H1 (cell line): ENCODE measurements around the gene GRIK1. TPM values are rescaled to one million over a fixed set of nuclear protein-coding genes. Genes with fewer than 3 reads are reported as not detected.

Experiments used
- CTCF ChIA-PET: fragments of 300-600 bp; sonication (Branson Sonifier 250); formaldehyde crosslinking; loops from one replicate; lab custom pipeline; 2021; ENCODE audit not compliant: partially characterized antibody; lab: Charles Lee
- POLR2A ChIA-PET: fragments of 300-600 bp; sonication (Branson Sonifier 250); formaldehyde crosslinking; loops from one replicate; lab custom pipeline; 2021; ENCODE audit warnings: inconsistent platforms; ENCODE audit not compliant: partially characterized antibody; lab: Charles Lee
- DNase-seq, 2 experiments: peaks; one replicate each; pipeline versions ENCODE4 v3.0.0 to v3.0.0-alpha.2; 2010 to 2022; ENCODE audit warnings: low spot score in 2 of 2, low read depth in 1 of 2, mixed read lengths in 1 of 2
- FAIRE-seq: peaks from 2 replicates; lab custom pipeline; 2011; peaks lifted over from hg19 to GRCh38; lab: Jason Lieb, UNC
- H2AFZ ChIP-seq: 2 replicates; pipeline ENCODE4 v1.8.1; 2012; ENCODE audit warnings: low read length, inconsistent platforms
- H2AK5ac ChIP-seq: 2 replicates; pipeline ENCODE4 v1.6.1; 2013; ENCODE audit warnings: low read depth, low read length
- H2BK120ac ChIP-seq: replicated peaks from 2 replicates; pipeline ENCODE3; 2013; ENCODE audit warnings: low read depth, low read length, inconsistent platforms
- H2BK12ac ChIP-seq: 2 replicates; pipeline ENCODE4 v1.6.1; 2013; ENCODE audit warnings: low read depth, low read length
- H2BK15ac ChIP-seq: 2 replicates; pipeline ENCODE4 v1.6.1; 2013; ENCODE audit warnings: low read length
- H2BK20ac ChIP-seq: 2 replicates; pipeline ENCODE4 v1.6.1; 2013; ENCODE audit warnings: low read length
- H2BK5ac ChIP-seq: 2 replicates; pipeline ENCODE4 v1.6.1; 2013; ENCODE audit warnings: low read depth, low read length
- H3K14ac ChIP-seq: 2 replicates; pipeline ENCODE4 v1.6.1; 2013; ENCODE audit warnings: inconsistent platforms; ENCODE audit not compliant: insufficient read length
- H3K18ac ChIP-seq: 2 replicates; pipeline ENCODE4 v1.6.1; 2013; ENCODE audit warnings: low read length; ENCODE audit errors: extremely low read depth
- H3K23ac ChIP-seq: 2 replicates; pipeline ENCODE4 v1.6.1; 2013; ENCODE audit warnings: inconsistent platforms; ENCODE audit not compliant: insufficient read length
- H3K23me2 ChIP-seq: 2 replicates; pipeline ENCODE4 v1.6.1; 2013; ENCODE audit warnings: low read depth, low read length
- H3K27ac ChIP-seq: 2 replicates; pipeline ENCODE4 v1.6.1; 2011; ENCODE audit warnings: low read depth, low read length, inconsistent platforms
- H3K27me3 ChIP-seq, 4 experiments: replicated peaks in 1 of 4; 1 replicate in 1 of 4; 2 replicates in 3 of 4; pipeline versions ENCODE4 v1.6.1 to v1.8.1; 2011 to 2013; ENCODE audit warnings: low read length in 3 of 4, mild to moderate bottlenecking in 3 of 4, inconsistent platforms in 2 of 4, mixed read lengths in 2 of 4, moderate library complexity in 1 of 4; ENCODE audit not compliant: control insufficient read depth in 3 of 4, insufficient read depth in 3 of 4; ENCODE audit errors: extremely low read depth in 1 of 4
- H3K36me3 ChIP-seq, 4 experiments: 2 replicates each; pipeline versions ENCODE4 v1.6.1 to v1.8.1; 2011 to 2013; ENCODE audit warnings: mild to moderate bottlenecking in 4 of 4, low read length in 3 of 4, moderate library complexity in 2 of 4, control low read depth in 1 of 4, inconsistent platforms in 1 of 4; ENCODE audit not compliant: insufficient read depth in 4 of 4, control insufficient read depth in 2 of 4
- H3K4ac ChIP-seq: replicated peaks from 2 replicates; pipeline ENCODE3; 2013; ENCODE audit warnings: low read length, low read depth, mixed read lengths, inconsistent platforms; ENCODE audit not compliant: insufficient read length
- H3K4me1 ChIP-seq, 4 experiments: replicated peaks in 1 of 4; 1 replicate in 1 of 4; 2 replicates in 3 of 4; pipeline versions ENCODE4 v1.6.1 to v1.8.1; 2011 to 2013; ENCODE audit warnings: low read length in 3 of 4, inconsistent platforms in 2 of 4, mixed read lengths in 1 of 4; ENCODE audit not compliant: insufficient read depth in 4 of 4, control insufficient read depth in 3 of 4
- H3K4me2 ChIP-seq, 2 experiments: 2 replicates each; pipeline versions ENCODE4 v1.6.1 to v1.8.1; 2011 to 2013; ENCODE audit warnings: low read depth in 2 of 2, low read length in 2 of 2, control low read depth in 1 of 2, inconsistent platforms in 1 of 2, mild to moderate bottlenecking in 1 of 2; ENCODE audit not compliant: insufficient read depth in 1 of 2
- H3K4me3 ChIP-seq, 4 experiments: fragments of 200-600, 300-600 bp in 1 of 4; sonication (generic), shearing (Covaris generic), sonication (Bioruptor Twin) in 1 of 4; 2 replicates each; pipeline versions ENCODE4 v1.5.1 to v1.8.1; 2011 to 2016; ENCODE audit warnings: low read length in 4 of 4, low read depth in 3 of 4, control low read depth in 2 of 4, inconsistent platforms in 2 of 4, mild to moderate bottlenecking in 2 of 4, mixed read lengths in 1 of 4, moderate library complexity in 1 of 4; ENCODE audit not compliant: insufficient read depth in 2 of 4; ENCODE audit errors: extremely low read depth in 1 of 4
- H3K56ac ChIP-seq: replicated peaks from 2 replicates; pipeline ENCODE3; 2013; ENCODE audit warnings: low read depth, mild to moderate bottlenecking, mixed read lengths, low read length, inconsistent platforms; ENCODE audit not compliant: insufficient read length
- H3K79me1 ChIP-seq: 2 replicates; pipeline ENCODE4 v1.6.1; 2013; ENCODE audit warnings: low read depth, low read length, control low read depth
- H3K79me2 ChIP-seq, 2 experiments: 2 replicates each; pipeline versions ENCODE4 v1.6.1 to v1.8.1; 2012 to 2013; ENCODE audit warnings: low read length in 2 of 2, mild to moderate bottlenecking in 2 of 2, inconsistent platforms in 1 of 2; ENCODE audit not compliant: insufficient read depth in 2 of 2, control insufficient read depth in 1 of 2
- H3K9ac ChIP-seq, 4 experiments: replicated peaks in 1 of 4; 1 replicate in 1 of 4; 2 replicates in 3 of 4; pipeline versions ENCODE4 v1.6.1 to v1.8.1; 2011 to 2013; ENCODE audit warnings: low read depth in 3 of 4, low read length in 3 of 4, control low read depth in 2 of 4, mild to moderate bottlenecking in 2 of 4, moderate library complexity in 2 of 4, inconsistent platforms in 1 of 4; ENCODE audit errors: extremely low read depth in 1 of 4
- H3K9me3 ChIP-seq, 2 experiments: 2 replicates each; pipeline versions ENCODE4 v1.6.1 to v1.8.1; 2012 to 2013; ENCODE audit warnings: mild to moderate bottlenecking in 2 of 2, moderate library complexity in 2 of 2, control low read depth in 1 of 2, inconsistent platforms in 1 of 2, low read depth in 1 of 2, low read length in 1 of 2, mixed read lengths in 1 of 2; ENCODE audit not compliant: insufficient read depth in 2 of 2
- H4K20me1 ChIP-seq, 2 experiments: replicated peaks in 1 of 2; 2 replicates each; pipeline versions ENCODE3 to v1.8.1; 2011 to 2013; ENCODE audit warnings: inconsistent platforms in 2 of 2, low read length in 2 of 2, mild to moderate bottlenecking in 1 of 2; ENCODE audit not compliant: insufficient read depth in 2 of 2, control insufficient read depth in 1 of 2
- H4K5ac ChIP-seq: 2 replicates; pipeline ENCODE4 v1.6.1; 2013; ENCODE audit warnings: low read length, low read depth, mixed read lengths, inconsistent platforms; ENCODE audit not compliant: insufficient read length
- H4K8ac ChIP-seq: 2 replicates; pipeline ENCODE4 v1.8.0; 2013; ENCODE audit warnings: mild to moderate bottlenecking, moderate library complexity, low read length, inconsistent platforms; ENCODE audit not compliant: insufficient read depth; ENCODE audit errors: extremely low read depth
- H4K91ac ChIP-seq: replicated peaks from 2 replicates; pipeline ENCODE3; 2013; ENCODE audit warnings: low read length, mixed read lengths, inconsistent platforms; ENCODE audit not compliant: insufficient read length
- CBX5 ChIP-seq: fragments of 300-800, 300-1000 bp; sonication (generic); IDR thresholded peaks from 2 replicates; pipeline ENCODE4 v1.7.1; 2016; ENCODE audit warnings: antibody characterized with exemption, low read length, low read depth
- SIN3A ChIP-seq, 2 experiments: IDR thresholded peaks in 1 of 2; conservative IDR thresholded peaks in 1 of 2; 2 replicates each; pipeline ENCODE4 v1.6.1; 2011 to 2012; ENCODE audit warnings: low read length in 2 of 2, improper control_type of control experiment in 1 of 2, low read depth in 1 of 2, mild to moderate bottlenecking in 1 of 2
- WGBS, 2 experiments: shearing (Covaris generic) in 1 of 2; methylation state at CpG; one replicate each; pipeline versions ENCODE4 v1.1.6 to v1.1.7; 2013 to 2015; ENCODE audit warnings: low lambda C conversion rate in 2 of 2, mixed read lengths in 2 of 2, inconsistent platforms in 1 of 2, low coverage in 1 of 2, missing lambda C conversion rate in 1 of 2; ENCODE audit not compliant: insufficient replicate concordance in 2 of 2, insufficient coverage in 1 of 2, insufficient read length in 1 of 2; ENCODE audit errors: extremely low coverage in 1 of 2, missing lambda C conversion rate in 1 of 2; 5-methylcytosine and 5-hydroxymethylcytosine counted together
- polyA plus RNA-seq, 7 experiments: library from polyadenylated mRNA; depleted of rRNA in 3 of 7; stranded (reverse) in 5 of 7; unstranded in 2 of 7; fragments of >200 nt in 5 of 7; fragments of 200-250 nt in 2 of 7; gene quantifications; 1 replicate in 5 of 7; 2 replicates in 1 of 7; 4 replicates in 1 of 7; pipeline versions ENCODE4 v1.2.1 to v1.2.3, GENCODE V29; 2011 to 2013; ENCODE audit warnings: missing spikeins in 2 of 7, mixed read lengths in 2 of 7
- total RNA-seq: library from RNA; stranded (reverse); fragmentation: NEBNext Ultra II Directional; extraction: Animal tissue kit (Norgen Biotek cat#: 25700); gene quantifications from 2 replicates; pipeline ENCODE4 v1.2.1, GENCODE V29; 2021

Gene GRIK1
- total and polyA plus RNA-seq, 2 of the 8 experiments (the other 6 are each of a cell fraction or from before 2014, with no cell fraction given): 0.11 to 0.32 TPM

GRCh38 chr21:29637553-29637952, 302.2 kb downstream of the GRIK1 start:
- CTCF ChIA-PET: interaction anchor here (0.6 to 1.1 kb wide), 2 partner anchors 9 to 217 kb away, joined by 3 read pairs; no protein-coding TSS in a partner anchor
- FAIRE-seq: no peak

More at GRCh38 chr21:29637553-29637952, 302.2 kb downstream of the GRIK1 start:
- Histone ChIP-seq H3K4ac (no peak overlapping the region), H3K9ac (no peak overlapping the region), H2BK15ac (no peak overlapping the region), H3K79me2 (no peaks in the 10 kb centered on the region), H4K20me1 (no peaks in the 10 kb centered on the region), H3K9me3 (no peaks in the 10 kb centered on the region), H3K23me2 (no peaks in the 10 kb centered on the region), H3K14ac (no peak overlapping the region), H4K91ac (no peak overlapping the region), H2BK120ac (no peak overlapping the region), H3K4me1 (no peaks in the 10 kb centered on the region), H2BK12ac (no peak overlapping the region), H2BK5ac (no peak overlapping the region), H3K36me3 (no peaks in the 10 kb centered on the region), H3K27ac (no peak overlapping the region), H4K5ac (no peak overlapping the region), H3K23ac (no peak overlapping the region), H3K4me2 (no peak overlapping the region), H2AK5ac (no peak overlapping the region), H3K18ac (no peak overlapping the region), H3K79me1 (no peaks in the 10 kb centered on the region), H3K4me3 (no peak overlapping the region), H2BK20ac (no peak overlapping the region), H2AFZ (no peak overlapping the region), H4K8ac (no peak overlapping the region; the same call in 1 of the 2 replicates), H3K56ac (no peak overlapping the region), H3K27me3 (no peaks in the 10 kb centered on the region)
- POLR2A ChIA-PET: no interaction called here
- 87% methylated on average over 4 of the region's 4 CpGs; no CpG with 5 or more reads in 1 of the 2 experiments for WGBS, 2 experiments
- no peak for TF ChIP-seq CBX5
- no peak for TF ChIP-seq SIN3A (conservative IDR thresholded peaks at IDR 0.05 in 1 of 2, IDR thresholded peaks at IDR 0.05 in 1 of 2; ENCODE audit: low read depth in 1 of 2, low read length in 2 of 2)
- no peak for DNase-seq
